Stimulated activated CD4-positive, alpha-beta T cell treated with anti-CD3 and anti-CD28 coated beads, TNF-alpha, amount 100 ng/mL, for 4 hours (primary cell): ENCODE results near the gene TSPO.

ENCODE experiments used
- DNase-seq, 3 experiments: peaks; one replicate each; pipeline ENCODE4 v3.0.0-alpha.2; 2020; ENCODE audit warnings: low read depth in 3 of 3

TSPO gene

DNA sequence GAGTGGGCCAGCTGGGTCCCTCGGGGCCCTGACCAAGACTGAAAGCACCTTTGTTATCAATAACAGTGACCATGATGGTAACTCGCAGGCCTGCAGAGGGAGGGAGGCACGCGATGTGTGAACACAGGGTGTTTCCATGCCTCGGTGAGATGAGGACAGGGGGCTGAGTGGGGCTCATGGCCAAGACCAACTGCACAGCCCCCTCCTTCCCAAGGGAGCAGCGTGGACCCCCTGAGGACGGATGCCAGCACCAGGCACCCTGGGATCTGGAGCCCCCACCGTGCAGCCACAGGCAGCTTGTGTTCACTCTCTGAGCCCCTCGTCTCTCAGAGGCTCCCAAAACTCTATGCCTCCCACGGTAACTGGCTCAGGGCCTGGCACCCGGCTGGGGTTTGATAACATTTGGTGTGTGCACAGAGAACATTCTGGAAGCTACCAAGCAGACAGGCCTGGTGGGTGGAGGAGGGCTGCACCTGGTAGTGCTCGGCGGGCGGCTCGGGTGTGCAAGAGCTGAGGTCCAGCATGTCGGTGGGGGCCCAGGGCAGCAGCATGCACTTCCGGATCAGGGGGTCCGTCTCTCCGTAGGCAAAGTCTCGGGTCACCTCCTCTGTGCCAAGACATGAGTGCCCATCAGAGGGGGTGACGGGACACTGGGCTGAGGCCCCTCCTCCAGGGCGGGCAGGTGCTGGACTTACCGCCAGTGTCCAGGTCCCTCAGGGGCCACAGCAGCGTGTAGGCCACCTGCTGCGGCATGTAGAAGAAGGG is 28.0 kb downstream of the TSPO start:
- no peak for DNase-seq

- DNase-seq = no peak
Measured at GRCh38 chr22:43179911-43180195, 28.5 kb downstream of the TSPO start.

GRCh38 chr22:43180670-43181069 is 29.3 kb downstream of the TSPO start:
- DNase-seq = no peak

- DNase-seq = no peak
Measured at GRCh38 chr22:43181321-43182076, 30.1 kb downstream of the TSPO start.

DNA sequence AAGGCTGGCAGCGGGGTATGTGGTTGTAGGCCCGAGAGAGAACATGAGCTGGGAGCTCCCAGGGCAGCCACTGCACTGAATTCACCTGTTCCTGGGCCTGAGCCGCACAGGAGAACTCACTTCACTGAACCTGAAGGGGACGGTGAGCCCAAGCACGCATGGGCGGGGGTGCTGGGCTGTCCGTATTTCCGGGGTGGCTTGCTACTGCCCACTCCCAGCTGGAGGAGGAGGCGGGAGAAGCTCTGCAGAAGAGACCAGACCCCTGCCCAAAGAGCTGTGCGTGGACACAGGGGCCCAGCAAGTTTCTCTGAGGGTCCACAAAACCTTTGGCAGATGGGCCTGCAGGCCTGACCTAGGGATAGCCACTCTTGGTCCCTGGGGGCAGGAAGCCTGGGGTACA is 30.8 kb downstream of the TSPO start:
- no peak for DNase-seq

DNA sequence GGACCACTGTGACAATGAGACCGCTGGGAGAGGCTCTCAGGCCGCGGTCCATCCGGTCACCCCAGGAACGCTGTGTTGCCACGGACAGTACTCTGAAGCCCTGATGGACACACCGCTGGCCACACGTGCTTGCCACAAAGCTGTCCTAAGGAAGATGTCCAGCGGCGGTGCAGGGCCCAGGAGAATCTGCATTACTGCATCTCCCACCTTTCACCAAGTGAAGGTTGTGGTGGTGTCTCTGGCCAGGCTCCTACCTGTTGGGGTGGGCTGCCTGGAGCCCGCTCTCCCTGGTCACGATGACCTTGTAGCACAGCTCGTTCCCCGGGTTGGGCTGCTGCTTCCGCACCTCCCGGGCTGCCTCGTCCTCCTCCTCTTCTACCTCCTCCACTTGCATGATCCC is 31.4 kb downstream of the TSPO start:
- no peak for DNase-seq

- DNase-seq = no peak
Measured at GRCh38 chr22:43183496-43184277, 32.3 kb downstream of the TSPO start.

GRCh38 chr22:43185860-43186261 is 34.5 kb downstream of the TSPO start:
- DNase-seq = no peak

DNA sequence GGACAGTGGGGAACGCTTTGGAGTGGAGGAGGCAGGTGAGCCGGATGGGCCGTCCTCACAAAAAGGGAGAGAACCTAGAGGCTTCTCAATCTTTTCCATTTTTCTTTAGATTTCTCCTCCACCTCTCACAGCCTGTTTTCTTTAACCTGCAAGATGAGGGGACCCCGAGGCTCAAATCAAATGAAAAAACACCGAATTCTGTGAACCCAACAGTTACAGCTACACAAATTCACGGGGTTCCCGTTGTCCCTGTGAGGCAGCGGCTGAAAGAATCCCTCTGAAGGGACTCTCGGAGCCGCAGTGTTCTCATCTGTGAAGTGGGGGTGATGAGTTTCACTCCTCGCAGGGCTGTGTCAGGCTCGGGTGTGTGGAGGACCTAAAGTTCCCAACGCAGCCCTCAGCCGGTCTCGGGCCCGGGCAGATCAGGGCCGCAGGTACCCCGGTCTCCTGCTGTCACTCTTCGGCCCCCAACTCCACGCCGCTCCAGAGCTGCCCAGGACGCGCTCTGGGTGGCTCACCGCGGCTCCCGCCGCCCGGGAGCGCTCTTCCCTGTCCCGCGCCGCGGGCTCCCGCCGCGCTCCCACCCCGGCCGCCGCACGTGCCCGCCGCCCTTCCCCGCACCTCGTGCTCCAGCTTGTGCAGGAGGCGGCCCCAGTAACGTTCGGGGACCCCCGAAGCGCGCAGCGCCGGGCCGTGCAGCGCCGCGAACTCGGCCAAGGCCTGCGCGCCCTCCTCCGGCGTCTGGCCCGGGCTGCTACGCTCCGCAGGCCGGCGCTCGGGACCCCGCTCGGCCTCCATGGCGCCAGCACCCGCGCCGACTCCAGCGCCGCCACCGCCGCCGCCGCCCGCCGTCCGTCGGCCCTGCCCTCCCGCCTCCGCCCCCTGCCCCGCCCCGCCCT is 35.2 kb downstream of the TSPO start, which contains the start of gene TTLL12:
Gene TTLL12 (minus strand): TSS at position 863 of the 899 bp plus-strand sequence. CDS start 65 bp downstream, at position 798.
- peak; percentile 17 to 43 (median 32) for DNase-seq

- peak; percentile 92 to 94 (median 93) for DNase-seq
Measured at GRCh38 chr22:43187171-43188099, 36.1 kb downstream of the TSPO start.

GRCh38 chr22:43188829-43189545 is 37.6 kb downstream of the TSPO start:
- DNase-seq = no peak

DNA sequence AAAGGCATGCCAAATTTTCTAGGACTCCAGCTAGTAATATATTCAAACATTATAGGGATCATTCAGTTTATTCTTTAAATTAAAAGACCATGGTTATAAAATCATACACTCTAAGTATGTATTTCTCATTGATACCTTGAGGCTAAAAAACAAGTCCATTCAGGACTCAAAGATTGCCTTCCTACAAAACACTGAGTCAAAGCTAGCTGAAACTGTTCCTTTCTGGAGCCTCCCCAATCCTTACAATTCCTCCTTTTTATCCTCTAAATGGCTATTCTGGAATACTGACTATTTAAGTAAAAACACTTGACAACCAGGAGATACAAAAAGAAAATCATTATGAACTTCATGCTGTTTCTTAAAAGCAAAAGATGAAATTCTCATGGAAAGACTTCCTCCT is 40.5 kb downstream of the TSPO start:
- DNase-seq = no peak

GRCh38 chr22:43197271-43197941 is 46.0 kb downstream of the TSPO start:
- no peak for DNase-seq

GRCh38 chr22:43198126-43198525 is 46.8 kb downstream of the TSPO start:
- no peak for DNase-seq

DNA sequence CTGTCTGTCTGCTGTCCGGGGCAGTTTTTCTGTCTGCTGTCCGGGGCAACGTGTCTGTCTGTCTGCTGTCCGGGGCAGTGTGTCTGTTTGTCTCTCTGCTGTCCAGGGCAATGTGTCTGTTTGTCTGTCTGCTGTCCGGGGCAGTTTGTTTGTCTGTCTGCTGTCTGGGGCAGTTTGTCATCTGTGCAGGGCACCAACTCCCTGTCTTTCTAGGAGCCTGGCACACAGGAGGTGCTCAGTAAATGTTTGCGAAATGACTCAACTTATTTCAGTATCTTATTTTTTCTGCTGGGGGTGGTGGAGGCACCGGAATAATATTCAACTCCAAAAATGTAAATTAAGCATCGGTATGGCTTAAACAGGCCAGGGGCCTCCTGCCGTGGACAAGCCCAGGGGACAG is 47.6 kb downstream of the TSPO start:
- DNase-seq = no peak

DNA sequence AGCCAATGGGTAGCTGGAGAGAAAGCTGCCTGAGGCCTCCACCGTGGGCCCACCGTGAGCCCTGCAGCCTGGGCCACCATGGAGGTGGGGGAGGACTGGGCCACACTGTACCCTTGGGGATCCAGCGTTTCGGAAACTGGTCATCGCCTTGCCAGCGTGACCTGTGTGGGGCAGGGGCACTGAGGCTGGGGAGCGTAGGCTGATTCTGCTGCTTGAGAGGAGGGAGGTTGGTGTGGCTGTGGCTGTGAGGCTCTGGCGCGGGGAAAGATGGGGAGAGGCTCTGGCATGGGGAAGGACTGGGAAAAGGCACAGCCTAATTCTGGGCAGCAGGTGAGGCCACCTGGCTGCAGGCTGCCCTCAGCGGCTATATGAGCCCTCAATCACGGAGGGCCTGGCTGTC is 48.2 kb downstream of the TSPO start:
- DNase-seq = no peak

DNA sequence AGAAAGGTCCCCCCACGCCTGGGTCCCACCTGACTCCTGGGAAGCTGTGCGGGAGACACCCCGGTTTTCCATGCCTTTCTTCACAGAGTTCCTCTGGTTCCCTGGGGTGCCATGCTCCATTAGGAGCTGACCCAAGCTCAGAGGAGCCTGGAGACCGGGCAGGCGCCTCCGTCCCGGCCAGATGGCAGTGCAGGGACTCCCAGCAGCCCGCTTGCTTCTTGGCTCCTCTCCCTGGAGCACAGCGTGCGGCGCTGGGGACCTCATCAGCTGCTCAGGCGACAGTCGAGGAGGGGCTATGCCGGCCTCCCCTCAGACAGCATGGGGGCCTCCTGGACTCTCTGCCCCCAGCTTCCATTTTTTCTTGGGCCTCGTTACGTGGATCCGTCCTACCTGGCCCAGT is 48.7 kb downstream of the TSPO start:
- no peak for DNase-seq

- DNase-seq = no peak
Measured at GRCh38 chr22:43200555-43200954, 49.2 kb downstream of the TSPO start.
